GM12878 (cell line): ENCODE measurements around the gene FILIP1L. TPM values are rescaled to one million over a fixed set of nuclear protein-coding genes. Genes with fewer than 3 reads are reported as not detected.

ENCODE experiments used
- ATAC-seq: fragments of 200-7000 bp; cut with Tn5 transposase; 3 replicates; pipeline ENCODE4 v1.9.1; 2020; ENCODE audit warnings: mild to moderate bottlenecking, moderate library complexity
- BruUV-seq: library from RNA; stranded (reverse); fragments of 400-500 nt; replicated peaks from 2 replicates; lab custom pipeline; 2021; lab: Mats Ljungman, UMichigan
- CTCF ChIA-PET: fragments of 300-600 bp; sonication (Branson Sonifier 250); formaldehyde crosslinking; extraction: SDS; loops from one replicate; lab custom pipeline; 2021; ENCODE audit warnings: inconsistent platforms; lab: Yijun Ruan, JAX
- POLR2A ChIA-PET: fragments of 350-600 bp; formaldehyde crosslinking; extraction: SDS; loops from one replicate; lab custom pipeline; 2021; ENCODE audit warnings: inconsistent platforms; lab: Charles Lee
- RAD21 ChIA-PET: fragments of 300-600 bp; sonication (Branson Sonifier 250); formaldehyde crosslinking; loops from one replicate; lab custom pipeline; 2023; ENCODE audit warnings: antibody characterized with exemption; ENCODE audit not compliant: unreplicated experiment; lab: Charles Lee
- SMC1A ChIA-PET: fragments of 300-600 bp; sonication (Branson Sonifier 250); formaldehyde crosslinking; loops from one replicate; lab custom pipeline; 2023; ENCODE audit not compliant: unreplicated experiment, uncharacterized antibody; lab: Charles Lee
- DNase-seq: peaks from one replicate; pipeline ENCODE4 v3.0.0-alpha.2; 2011; ENCODE audit warnings: low read depth, low spot score
- FAIRE-seq: peaks from 3 replicates; lab custom pipeline; 2011; peaks lifted over from hg19 to GRCh38; lab: Jason Lieb, UNC
- H2AFZ ChIP-seq: 2 replicates; pipeline ENCODE4 v1.6.0; 2011; ENCODE audit warnings: low read depth, low read length, control low read depth; ENCODE audit not compliant: control insufficient read depth
- H3K27ac ChIP-seq: 2 replicates; pipeline ENCODE4 v1.5.1; 2011; ENCODE audit warnings: control low read depth; ENCODE audit not compliant: control insufficient read depth, insufficient read depth
- H3K27me3 ChIP-seq, 2 experiments: replicated peaks in 1 of 2; 2 replicates each; pipeline versions ENCODE4 v1.6.0 to v1.6.1; 2011; ENCODE audit warnings: low read length in 1 of 2; ENCODE audit not compliant: control insufficient read depth in 2 of 2, insufficient read depth in 2 of 2
- H3K36me3 ChIP-seq, 2 experiments: 2 replicates each; pipeline ENCODE4 v1.5.1; 2011; ENCODE audit warnings: low read length in 1 of 2; ENCODE audit not compliant: control insufficient read depth in 2 of 2, insufficient read depth in 2 of 2
- H3K4me1 ChIP-seq: 2 replicates; pipeline ENCODE4 v1.6.1; 2011; ENCODE audit warnings: mild to moderate bottlenecking, low read length, moderate library complexity, mixed read lengths; ENCODE audit not compliant: control insufficient read depth, insufficient read depth
- H3K4me2 ChIP-seq: 2 replicates; pipeline ENCODE4 v1.6.0; 2011; ENCODE audit warnings: control low read depth; ENCODE audit not compliant: control insufficient read depth, insufficient read depth
- H3K4me3 ChIP-seq: fragments of 200-600 bp; sonication (generic); 2 replicates; pipeline ENCODE4 v1.5.1; 2016
- H3K79me2 ChIP-seq: 2 replicates; pipeline ENCODE4 v1.6.0; 2011; ENCODE audit warnings: low read length; ENCODE audit not compliant: control insufficient read depth, insufficient read depth
- H3K9ac ChIP-seq: 2 replicates; pipeline ENCODE4 v1.8.0; 2011; ENCODE audit warnings: low read length, control low read depth, mixed read lengths; ENCODE audit not compliant: control insufficient read depth, insufficient read depth
- H3K9me3 ChIP-seq: replicated peaks from 3 replicates; pipeline ENCODE4 v1.5.1; 2011; ENCODE audit warnings: mild to moderate bottlenecking, low read length; ENCODE audit not compliant: control insufficient read depth, insufficient read depth
- H4K20me1 ChIP-seq: 2 replicates; pipeline ENCODE4 v1.6.0; 2011; ENCODE audit not compliant: control insufficient read depth, insufficient read depth
- CHD4 ChIP-seq: fragments of 200-600 bp; sonication (generic); IDR thresholded peaks from 2 replicates; pipeline ENCODE4 v1.6.1; 2016; ENCODE audit warnings: mild to moderate bottlenecking
- CREM ChIP-seq: IDR thresholded peaks from 2 replicates; pipeline ENCODE4 v1.6.1; 2014; ENCODE audit warnings: antibody characterized with exemption, low read depth
- IKZF1 ChIP-seq: fragments of 450-650 bp; conservative IDR thresholded peaks from 2 replicates; pipeline ENCODE4 v1.6.1; 2017; ENCODE audit warnings: antibody characterized with exemption, mild to moderate bottlenecking
- JUNB ChIP-seq: IDR thresholded peaks from 2 replicates; pipeline ENCODE4 v1.6.1; 2016; ENCODE audit warnings: antibody characterized with exemption, mild to moderate bottlenecking
- JUND ChIP-seq: IDR thresholded peaks from 2 replicates; pipeline ENCODE4 v1.6.1; 2012; ENCODE audit warnings: low read depth, mild to moderate bottlenecking, low read length, improper control_type of control experiment, moderate library complexity
- MYC ChIP-seq: IDR thresholded peaks from 2 replicates; pipeline ENCODE4 v1.6.1; 2011; ENCODE audit warnings: mild to moderate bottlenecking, low read length, moderate library complexity, inconsistent platforms; ENCODE audit not compliant: insufficient read depth, insufficient replicate concordance, insufficient read length, severe bottlenecking
- NBN ChIP-seq: fragments of 450-650 bp; IDR thresholded peaks from 2 replicates; pipeline ENCODE4 v1.6.1; 2016
- NR2F1 ChIP-seq: fragments of 450-650 bp; conservative IDR thresholded peaks from 2 replicates; pipeline ENCODE4 v1.6.1; 2017; ENCODE audit warnings: mild to moderate bottlenecking
- PAX8 ChIP-seq: fragments of 450-650 bp; IDR thresholded peaks from 2 replicates; pipeline ENCODE4 v1.6.1; 2017; ENCODE audit warnings: mild to moderate bottlenecking, moderate library complexity
- RUNX3 ChIP-seq: IDR thresholded peaks from 2 replicates; pipeline ENCODE4 v1.6.1; 2012; ENCODE audit warnings: low read length, inconsistent platforms
- SREBF2 ChIP-seq: IDR thresholded peaks from 2 replicates; pipeline ENCODE4 v1.6.1; 2012; ENCODE audit warnings: mild to moderate bottlenecking, low read length
- TCF12 ChIP-seq: IDR thresholded peaks from 2 replicates; pipeline ENCODE4 v1.6.1; 2011; ENCODE audit warnings: low read depth, mild to moderate bottlenecking, low read length
- ZNF274 ChIP-seq: IDR thresholded peaks from one replicate; pipeline ENCODE4 v1.8.0; 2011; ENCODE audit not compliant: insufficient read length, insufficient read depth
- WGBS: methylation state at CpG from one replicate; pipeline ENCODE4 v1.1.6; 2016; ENCODE audit warnings: low lambda C conversion rate; ENCODE audit not compliant: insufficient replicate concordance, insufficient coverage; ENCODE audit errors: missing lambda C conversion rate; 5-methylcytosine and 5-hydroxymethylcytosine counted together
- in situ Hi-C: fragments of 300-500 bp; cut with MboI; formaldehyde crosslinking; loops from 9 replicates; pipeline ENCODE4 v1.14.3; 2018; ENCODE audit warnings: mixed read lengths
- intact Hi-C: fragments of 100-400 bp; cut with micrococcal nuclease; formaldehyde crosslinking; loops from one replicate; pipeline ENCODE4 v1.14.2; 2022; ENCODE audit not compliant: unreplicated experiment
- polyA plus RNA-seq, 11 experiments: library from polyadenylated mRNA; depleted of rRNA in 4 of 11; unstranded in 6 of 11; stranded (reverse) in 5 of 11; fragments of >200 nt; fragmentation: Nextera tagmentation in 4 of 11; fragmentation: Illumina TruSeq in 1 of 11; extraction: Ambion mirVana in 4 of 11; extraction: Trizol in 1 of 11; gene quantifications; 1 replicate in 1 of 11; 2 replicates in 10 of 11; pipeline versions ENCODE4 v1.2.1 to v1.2.3, GENCODE V29; 2011 to 2016; ENCODE audit warnings: inconsistent platforms in 2 of 11, missing spikeins in 2 of 11, low read depth in 1 of 11
- total RNA-seq, 4 experiments: library from RNA; depleted of rRNA in 3 of 4; stranded (reverse); fragments of >200 nt in 3 of 4; fragmentation: Illumina TruSeq in 1 of 4; extraction: Trizol in 1 of 4; gene quantifications; 2 replicates each; pipeline versions ENCODE4 v1.2.1 to v1.2.3, GENCODE V29; 2013 to 2021

The FILIP1L gene
- total and polyA plus RNA-seq, 10 of the 15 experiments (the other 5 are each of a cell fraction or from before 2014, with no cell fraction given) = 0.24 to 6.1 (median 3.5) TPM

GRCh38 chr3:100029689-100030088 lies 84.6 kb downstream of the FILIP1L start:
- no peaks in the 10 kb centered on the region for H4K20me1 ChIP-seq
- no peaks in the 10 kb centered on the region for H3K27me3 ChIP-seq
- DNase-seq (no peak), ATAC-seq (no peak), FAIRE-seq (no peak)
- CTCF ChIA-PET = interaction anchor here (0.7 to 2.7 kb wide), 5 partner anchors 9 to 218 kb away, joined by 3 to 10 read pairs (median 3); no protein-coding TSS in a partner anchor
- H3K9me3 ChIP-seq = no peaks in the 10 kb centered on the region
- H3K9ac ChIP-seq = no peak overlapping the region
- peak overlapping the region; percentile 39 for H3K27ac ChIP-seq
- RAD21 ChIA-PET = interaction anchor here (1.1 to 2.2 kb wide), 4 partner anchors 13 to 186 kb away, joined by 3 to 5 read pairs (median 4); no protein-coding TSS in a partner anchor
- H3K4me2 ChIP-seq = peak overlapping the region; percentile 27
- WGBS = 4% methylated on average over 2 of the region's 2 CpGs
- no peaks in the 10 kb centered on the region for H3K36me3 ChIP-seq
- in situ Hi-C loops = no loop called here
- H3K4me1 ChIP-seq = peaks cover 12% of the 10 kb centered on the region
- POLR2A ChIA-PET = interaction anchor here (0.8 to 1.2 kb wide), 2 partner anchors 14 to 18 kb away, joined by 3 to 4 read pairs; no protein-coding TSS in a partner anchor
- intact Hi-C loops = no loop called here
- H3K79me2 ChIP-seq = no peaks in the 10 kb centered on the region
- H2AFZ ChIP-seq = peak overlapping the region; percentile 25; the same call in 1 of the 2 replicates
- SMC1A ChIA-PET = interaction anchor here (1.0 kb wide), 1 partner anchor 8 kb away, joined by 3 read pairs; no protein-coding TSS in a partner anchor
- BruUV-seq = no TSS peak
- H3K4me3 ChIP-seq = no peak overlapping the region
- peak; percentile 16; the same call in 1 of the 2 replicates for TF ChIP-seq CREM
- TF ChIP-seq JUND = no peak
- no peak for TF ChIP-seq PAX8
- peak; percentile 57 for TF ChIP-seq JUNB
- TF ChIP-seq RUNX3 = 0 out of 2 replicates have a peak, but pooled peaks have one; percentile 16
- 0 out of 2 replicates have a peak, but pooled peaks have one; percentile 46 for TF ChIP-seq CHD4

- TF ChIP-seq ZNF274 = no peak
- no peak for TF ChIP-seq IKZF1
- no peak for TF ChIP-seq TCF12
- TF ChIP-seq MYC = no peak
- TF ChIP-seq SREBF2 = no peak
- no peak for TF ChIP-seq NR2F1
- TF ChIP-seq NBN = no peak
- TF ChIP-seq, all 136 proteins: peak for 0
- no TSS peak for BruUV-seq
- SMC1A ChIA-PET = interaction anchor here (1.0 to 1.6 kb wide), 2 partner anchors 9 to 40 kb away, joined by 3 to 6 read pairs; no protein-coding TSS in a partner anchor
Observed at GRCh38 chr3:100029052-100029451, 85.2 kb downstream of the FILIP1L start.

More at GRCh38 chr3:100029052-100029451, 85.2 kb downstream of the FILIP1L start:
- Histone ChIP-seq H3K4me3 (no peak overlapping the region), H3K27me3 (no peaks in the 10 kb centered on the region), H3K4me1 (peaks cover 12% of the 10 kb centered on the region), H3K9me3 (no peaks in the 10 kb centered on the region), H2AFZ (no peak overlapping the region), H3K4me2 (peak overlapping the region; percentile 27), H4K20me1 (no peaks in the 10 kb centered on the region), H3K36me3 (no peaks in the 10 kb centered on the region), H3K9ac (no peak overlapping the region), H3K79me2 (no peaks in the 10 kb centered on the region), H3K27ac (no peak overlapping the region)
- WGBS = 95% methylated on average over 1 of the region's 1 CpG
- no peak for FAIRE-seq
- intact Hi-C loops = no loop called here
- POLR2A ChIA-PET = interaction anchor here (0.8 to 1.2 kb wide), 3 partner anchors 14 to 19 kb away, joined by 3 to 4 read pairs (median 4); no protein-coding TSS in a partner anchor
- CTCF ChIA-PET = interaction anchor here (0.9 to 2.7 kb wide), 4 partner anchors 8 to 45 kb away, joined by 3 to 10 read pairs (median 4); no protein-coding TSS in a partner anchor
- in situ Hi-C loops = no loop called here
- no peak for ATAC-seq
- DNase-seq = no peak
- RAD21 ChIA-PET = interaction anchor here (1.1 to 2.2 kb wide), 4 partner anchors 14 to 185 kb away, joined by 3 to 5 read pairs (median 4); no protein-coding TSS in a partner anchor
